ENCODE data around the gene LRIT1.

- no peak for TF ChIP-seq PATZ1 (CRISPR knock-in tag; IDR thresholded peaks at IDR 0.05; ENCODE audit: borderline replicate concordance)
- no peak for TF ChIP-seq ZNF565 (CRISPR knock-in tag; conservative IDR thresholded peaks at IDR 0.05; ENCODE audit: low read depth)
- no peak for TF ChIP-seq PPARA (CRISPR knock-in tag; IDR thresholded peaks at IDR 0.05; ENCODE audit: borderline replicate concordance)
- TF ChIP-seq BACH2 (CRISPR knock-in tag; IDR thresholded peaks at IDR 0.05; ENCODE audit: borderline replicate concordance): no peak
- no peak for TF ChIP-seq ZNF8 (CRISPR knock-in tag; IDR thresholded peaks at IDR 0.05)
- no peak for TF ChIP-seq ZFP30 (CRISPR knock-in tag; IDR thresholded peaks at IDR 0.05)
- no peak for TF ChIP-seq TSHZ2 (CRISPR knock-in tag; IDR thresholded peaks at IDR 0.05)
These were observed 29.4 kb upstream of the LRIT1 start for GRCh38 chr10:84270708-84271107.
